GM10266 (cell line): ENCODE measurements around the gene PLPPR2.
"Not testable (repeated sequence)": the region's sequence is repeated elsewhere in the genome, so short reads cannot be mapped to it uniquely, and the experiment has no call there.

ENCODE experiments used
- DNase-seq: peaks from one replicate; pipeline ENCODE4 v3.0.0; 2012; ENCODE audit errors: extremely low spot score
- CTCF ChIP-seq: IDR thresholded peaks from 2 replicates; pipeline ENCODE4 v1.5.1; 2012; ENCODE audit warnings: mild to moderate bottlenecking, low read depth; ENCODE audit not compliant: control insufficient read depth, insufficient read depth; ENCODE audit errors: missing control alignments

The PLPPR2 gene

DNA sequence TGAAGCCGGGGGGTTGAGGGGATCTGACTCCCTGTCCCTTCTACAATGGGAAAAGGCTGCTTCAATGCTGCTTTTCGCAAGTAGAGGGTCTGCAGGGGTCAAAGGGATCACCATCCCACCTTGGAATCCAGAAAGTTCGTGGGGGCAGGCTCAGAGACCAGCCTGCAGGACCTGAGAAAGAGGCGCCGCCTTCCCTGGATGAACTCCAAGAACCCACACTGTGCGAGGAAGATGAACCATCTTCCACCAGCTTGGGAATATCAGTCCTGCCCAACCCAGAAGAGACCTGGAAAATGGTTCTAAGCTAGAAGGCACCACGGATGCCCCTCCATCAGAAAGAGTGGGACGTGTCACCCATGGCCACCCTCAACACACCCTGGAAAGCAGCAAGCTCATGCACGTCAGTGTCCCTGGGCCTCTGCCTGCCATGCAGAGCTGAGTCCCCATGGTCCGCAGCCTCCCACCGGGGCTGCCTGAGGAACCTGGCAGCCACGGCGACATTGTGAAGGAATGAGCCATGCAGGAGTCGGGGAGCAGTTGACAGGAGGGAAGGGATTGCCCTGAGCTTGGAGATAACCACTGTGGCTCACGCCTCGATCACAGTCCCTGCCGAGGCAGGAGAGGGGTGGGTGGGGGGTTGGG lies 30.4 kb upstream of the PLPPR2 start:
- no peak for TF ChIP-seq CTCF
- no peak for DNase-seq

- no peak for DNase-seq
- TF ChIP-seq CTCF, result no peak
These were observed 29.7 kb upstream of the PLPPR2 start for GRCh38 chr19:11325544-11325943.

- no peak for TF ChIP-seq CTCF
- DNase-seq, result no peak
These were observed 25.1 kb upstream of the PLPPR2 start for GRCh38 chr19:11330127-11330526.

- no peak for DNase-seq
- no peak for TF ChIP-seq CTCF
These were observed 23.7 kb upstream of the PLPPR2 start for GRCh38 chr19:11331502-11331901.

GRCh38 chr19:11332822-11333221 lies 22.4 kb upstream of the PLPPR2 start:
- no peak for DNase-seq
- TF ChIP-seq CTCF, result no peak

DNA sequence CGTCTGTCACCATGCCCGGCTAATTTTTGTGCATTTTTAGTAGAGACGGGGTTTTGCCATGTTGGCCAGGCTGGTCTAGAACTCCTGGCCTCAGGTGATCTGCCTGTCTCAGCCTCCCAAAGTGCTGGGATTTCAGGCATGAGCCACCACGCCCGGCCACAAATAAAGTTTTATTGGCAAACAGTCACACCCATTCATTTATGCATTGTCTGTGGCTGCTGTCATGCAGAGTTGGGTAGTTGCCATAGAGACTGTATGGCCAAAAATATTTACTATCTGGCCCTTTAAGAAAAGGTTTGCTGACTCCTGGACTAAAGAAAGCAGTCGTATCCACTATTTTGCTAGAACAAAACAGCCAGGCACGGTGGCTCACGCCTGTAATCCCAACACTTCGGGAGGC lies 21.4 kb upstream of the PLPPR2 start:
- not testable (repeated sequence) for DNase-seq

DNA sequence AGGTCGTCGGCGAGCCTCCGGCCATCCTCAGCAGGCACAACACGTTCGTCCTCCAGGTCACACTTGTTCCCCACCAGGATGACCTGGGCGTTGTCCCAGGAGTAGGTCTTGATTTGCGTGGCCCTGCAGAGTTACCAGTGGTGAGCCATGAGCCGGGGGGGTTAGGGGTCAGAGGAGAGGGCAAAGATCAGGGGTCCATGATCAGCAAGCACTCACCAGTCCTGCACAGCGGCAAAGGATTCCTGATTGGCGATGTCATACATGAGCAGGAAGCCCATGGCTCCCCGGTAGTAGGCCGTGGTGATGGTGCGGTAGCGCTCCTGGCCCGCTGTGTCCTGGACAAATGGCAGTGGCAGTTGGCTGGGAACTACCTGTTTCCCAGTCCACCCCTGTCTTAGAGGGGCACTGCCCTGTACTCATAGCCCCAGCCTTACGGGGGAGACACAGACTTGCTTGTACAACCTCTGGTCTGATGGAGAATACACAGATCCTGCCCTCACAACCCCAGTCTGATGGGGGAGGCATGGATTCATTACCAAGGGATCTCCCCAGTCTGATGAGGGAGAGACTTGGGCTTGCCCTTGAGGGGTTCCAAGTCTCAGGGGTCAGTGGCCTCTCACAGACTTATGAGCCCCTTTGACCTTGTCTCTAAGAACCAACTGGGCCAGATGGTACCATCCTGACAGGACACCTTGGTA lies 19.6 kb upstream of the PLPPR2 start:
- no peak for TF ChIP-seq CTCF
- DNase-seq, result no peak
